WERI-Rb-1 (cell line): ENCODE data around the gene DDAH2.
A peak's percentile ranks its signal among the peaks of the same experiment; 100 is the strongest.

Experiments
- DNase-seq: peaks from one replicate; pipeline ENCODE4 v3.0.0-alpha.2; 2020
- H3K27ac ChIP-seq: fragments of 250-450 bp; sonication (Bioruptor Pico); 2 replicates; pipeline ENCODE4 v1.5.1; 2020; ENCODE audit warnings: mild to moderate bottlenecking, moderate library complexity
- H3K27me3 ChIP-seq: fragments of 250-450 bp; sonication (Bioruptor Pico); 2 replicates; pipeline ENCODE4 v1.5.1; 2021; ENCODE audit warnings: mild to moderate bottlenecking, low read depth, moderate library complexity; ENCODE audit not compliant: insufficient read depth, severe bottlenecking
- H3K36me3 ChIP-seq: fragments of 250-450 bp; sonication (Bioruptor Pico); 2 replicates; pipeline ENCODE4 v1.5.1; 2020; ENCODE audit warnings: mild to moderate bottlenecking, moderate library complexity
- H3K4me3 ChIP-seq: 2 replicates; pipeline ENCODE4 v1.5.1; 2011; ENCODE audit warnings: low read depth, mild to moderate bottlenecking, control low read depth, low read length
- H3K9me3 ChIP-seq: fragments of 250-450 bp; sonication (Bioruptor Pico); 2 replicates; pipeline ENCODE4 v1.5.1; 2021; ENCODE audit warnings: mild to moderate bottlenecking, moderate library complexity; ENCODE audit not compliant: severe bottlenecking
- CTCF ChIP-seq: IDR thresholded peaks from 2 replicates; pipeline ENCODE4 v1.5.1; 2011; ENCODE audit warnings: low read depth, mild to moderate bottlenecking, control low read depth, inconsistent platforms, low read length

Gene DDAH2, protein sequence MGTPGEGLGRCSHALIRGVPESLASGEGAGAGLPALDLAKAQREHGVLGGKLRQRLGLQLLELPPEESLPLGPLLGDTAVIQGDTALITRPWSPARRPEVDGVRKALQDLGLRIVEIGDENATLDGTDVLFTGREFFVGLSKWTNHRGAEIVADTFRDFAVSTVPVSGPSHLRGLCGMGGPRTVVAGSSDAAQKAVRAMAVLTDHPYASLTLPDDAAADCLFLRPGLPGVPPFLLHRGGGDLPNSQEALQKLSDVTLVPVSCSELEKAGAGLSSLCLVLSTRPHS

GRCh38 chr6:31728767-31729514 lies at the start of gene DDAH2:
TSS of gene DDAH2 (minus strand) at chr6:31729299. CDS start at chr6:31729161, 138 bp downstream.
- peak; percentile 90; the same call in 1 of the 2 replicates for TF ChIP-seq CTCF
- Histone ChIP-seq H3K27ac (peak within 1 kb of the TSS; percentile 81), H3K9me3 (no peaks in the 10 kb centered on the region), H3K27me3 (no peaks in the 10 kb centered on the region), H3K36me3 (peaks cover 61% of the 10 kb centered on the region), H3K4me3 (peak within 1 kb of the TSS; percentile 82)
- DNase-seq, result no peak

- Histone ChIP-seq H3K4me3 (no peak overlapping the region), H3K27ac (no peak overlapping the region), H3K9me3 (no peaks in the 10 kb centered on the region), H3K27me3 (no peaks in the 10 kb centered on the region), H3K36me3 (peaks cover 58% of the 10 kb centered on the region)
- TF ChIP-seq CTCF, result no peak
- DNase-seq, result no peak
These were observed 49.1 kb upstream of the DDAH2 start for GRCh38 chr6:31778193-31778592.

GRCh38 chr6:31777667-31778050 lies 48.6 kb upstream of the DDAH2 start:
- no peak for TF ChIP-seq CTCF
- H3K27ac ChIP-seq, result no peak overlapping the region; the same call in 1 of the 2 replicates
- peaks cover 53% of the 10 kb centered on the region for H3K36me3 ChIP-seq

GRCh38 chr6:31776989-31777666 lies 48.0 kb upstream of the DDAH2 start, which contains the start of gene VWA7:
TSS of gene VWA7 (minus strand) at chr6:31777328. CDS start at chr6:31776779, 549 bp downstream.
- no peaks in the 10 kb centered on the region for H3K27me3 ChIP-seq
- DNase-seq, result peak; percentile 80
- no peak within 1 kb of the TSS for H3K4me3 ChIP-seq
- no peaks in the 10 kb centered on the region for H3K9me3 ChIP-seq
- peaks cover 48% of the 10 kb centered on the region for H3K36me3 ChIP-seq
- H3K27ac ChIP-seq, result peak within 1 kb of the TSS; percentile 9
- TF ChIP-seq CTCF, result no peak

More at GRCh38 chr6:31777667-31778050, 48.6 kb upstream of the DDAH2 start:
- Histone ChIP-seq H3K4me3 (no peak overlapping the region), H3K27me3 (no peaks in the 10 kb centered on the region), H3K9me3 (no peaks in the 10 kb centered on the region)
- no peak for DNase-seq

DNA sequence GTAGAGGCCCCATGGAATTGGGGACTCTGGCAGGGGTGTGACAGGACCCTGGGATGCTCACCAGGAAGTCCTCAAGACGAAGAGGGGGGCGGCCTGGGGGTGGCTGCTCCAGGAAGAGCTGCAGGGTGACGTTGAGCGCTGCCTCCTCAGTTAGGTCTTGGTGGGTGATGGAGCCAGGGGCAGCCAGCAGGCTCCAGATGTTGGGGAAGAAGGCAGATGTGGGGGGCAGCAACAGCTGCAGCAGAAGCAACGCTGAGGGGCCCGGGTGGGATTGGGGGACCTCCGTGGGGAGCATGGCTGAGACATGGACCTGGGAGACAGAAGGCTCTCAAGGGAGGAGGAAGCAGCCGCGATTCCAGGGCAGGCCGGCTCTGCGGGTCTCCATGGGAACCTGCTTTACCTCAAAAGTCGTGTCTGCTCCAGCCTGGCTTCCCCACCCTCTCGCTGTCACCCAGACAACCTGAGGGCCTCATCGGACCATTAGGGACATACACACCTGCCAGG lies 47.4 kb upstream of the DDAH2 start:
- Histone ChIP-seq H3K36me3 (peaks cover 42% of the 10 kb centered on the region), H3K27me3 (no peaks in the 10 kb centered on the region), H3K9me3 (no peaks in the 10 kb centered on the region), H3K4me3 (no peak overlapping the region), H3K27ac (peak overlapping the region; percentile 9; the same call in 1 of the 2 replicates)
- TF ChIP-seq CTCF, result no peak
- no peak for DNase-seq
